Hematopoietic multipotent progenitor cell treated with erythropoietin and hydrocortisone succinate and interleukin-3 and kit ligand, for 17 days (in vitro differentiated cells): ENCODE data around the gene NEK10.
A peak's percentile ranks its signal among the peaks of the same experiment; 100 is the strongest.
"Not testable (repeated sequence)": the region's sequence is repeated elsewhere in the genome, so short reads cannot be mapped to it uniquely, and the experiment has no call there.

Experiments
- DNase-seq: peaks from one replicate; pipeline ENCODE4 v3.0.0-alpha.2; 2015; ENCODE audit warnings: low spot score

The NEK10 gene

DNA sequence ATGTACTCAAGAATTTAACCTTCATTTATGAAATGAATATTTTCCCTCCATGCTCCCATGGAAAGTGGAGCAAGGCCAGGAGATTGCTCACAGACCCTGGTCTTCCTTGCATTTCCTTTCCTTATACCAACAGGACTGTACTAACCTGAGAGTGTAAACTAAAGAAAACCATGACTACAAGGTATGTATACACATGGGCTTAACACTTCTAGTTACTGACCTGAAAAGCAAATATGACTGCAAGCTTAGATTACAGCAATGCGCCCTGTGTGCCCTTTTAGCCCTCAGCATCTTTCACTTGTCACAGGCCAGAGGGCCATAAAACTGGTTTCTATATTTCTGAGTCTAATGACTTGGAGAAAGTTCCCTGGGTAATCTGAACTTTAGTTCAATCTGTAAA is 52.1 kb downstream of the NEK10 start:
- no peak for DNase-seq

DNA sequence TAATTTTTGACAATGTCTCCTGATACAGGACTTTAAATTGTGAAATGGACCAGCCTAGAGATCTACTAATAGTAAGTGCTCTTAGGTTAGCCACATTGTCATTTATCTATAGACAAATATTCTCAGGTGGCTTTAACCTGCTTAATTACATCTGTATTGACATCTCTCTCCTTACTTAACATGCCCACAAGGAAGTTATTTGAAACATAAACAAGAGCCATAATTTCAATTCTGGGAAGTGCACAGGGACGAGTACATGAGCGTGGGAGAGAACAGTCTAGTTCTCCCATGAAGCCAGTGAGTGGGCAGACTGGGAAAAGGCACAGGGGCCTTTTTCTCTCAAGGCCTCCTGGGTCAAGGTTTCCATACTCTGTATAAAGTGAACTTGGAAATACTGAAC is 54.2 kb downstream of the NEK10 start:
- DNase-seq = no peak

DNA sequence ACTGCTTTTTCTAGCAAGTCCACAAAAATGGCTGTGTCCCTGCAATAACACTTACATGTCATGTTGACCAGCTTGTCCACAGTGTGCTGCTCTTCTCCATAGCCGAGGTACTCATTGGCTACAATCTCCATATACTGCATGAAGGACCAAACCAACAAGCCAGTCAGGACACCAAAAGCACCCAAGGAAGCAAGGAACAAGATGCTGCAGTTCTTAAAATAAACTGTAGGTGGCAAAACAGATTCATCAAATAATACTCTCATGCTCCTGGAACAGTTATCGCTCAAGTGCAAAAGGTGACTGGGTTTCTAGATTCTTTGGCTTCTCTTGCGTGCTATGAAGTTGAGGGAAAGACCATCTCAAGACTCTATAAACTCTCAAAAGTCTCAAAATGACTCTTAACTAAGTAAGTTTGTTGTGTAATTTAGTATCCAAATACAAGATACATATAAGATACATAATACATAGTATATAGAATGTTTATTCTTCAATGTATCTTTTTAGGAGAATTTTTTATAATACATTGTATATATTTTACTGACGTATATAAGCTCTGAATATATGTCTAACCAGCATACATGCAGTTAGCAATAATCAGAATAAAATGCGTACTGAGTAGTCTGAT is 57.0 kb downstream of the NEK10 start:
- peak; percentile 20 for DNase-seq

DNA sequence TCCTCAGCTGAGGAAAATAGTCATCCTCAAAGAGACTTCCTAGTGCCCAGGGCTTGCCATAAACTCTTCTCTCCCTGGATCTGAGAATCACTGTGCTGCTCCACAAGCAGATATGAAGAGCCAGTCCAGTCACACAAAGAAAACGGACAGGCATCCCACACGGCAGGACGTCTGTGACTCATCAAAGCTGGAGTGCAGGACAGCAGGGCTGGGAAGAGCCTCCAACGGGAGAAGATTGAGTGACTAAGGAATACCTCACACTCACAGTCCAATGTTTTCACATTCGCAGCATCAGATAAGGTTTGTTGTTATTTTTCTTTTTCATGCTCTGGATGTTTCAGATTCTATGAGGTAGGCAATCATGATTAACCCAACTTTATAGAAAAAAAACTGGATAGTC is 57.8 kb downstream of the NEK10 start:
- DNase-seq = no peak

DNA sequence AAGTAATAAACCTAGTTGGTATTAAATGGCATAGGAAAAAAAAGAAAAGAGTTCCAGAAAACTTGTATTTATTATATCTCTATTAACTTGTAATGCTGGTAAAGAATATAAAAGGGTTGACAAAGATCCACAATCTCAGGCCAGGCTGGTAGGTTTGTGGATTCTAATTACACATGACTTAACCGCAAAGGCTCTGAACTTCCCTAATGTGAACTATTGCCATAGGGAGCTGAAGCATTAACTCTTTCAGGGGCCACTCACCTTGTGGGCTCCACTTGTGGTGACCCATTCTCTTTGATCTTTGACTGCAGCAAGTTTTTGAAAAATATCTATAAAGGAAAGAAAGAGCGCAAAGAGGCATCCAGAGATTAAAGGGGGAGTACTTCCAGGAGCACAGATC is 58.5 kb downstream of the NEK10 start:
- no peak for DNase-seq

DNA sequence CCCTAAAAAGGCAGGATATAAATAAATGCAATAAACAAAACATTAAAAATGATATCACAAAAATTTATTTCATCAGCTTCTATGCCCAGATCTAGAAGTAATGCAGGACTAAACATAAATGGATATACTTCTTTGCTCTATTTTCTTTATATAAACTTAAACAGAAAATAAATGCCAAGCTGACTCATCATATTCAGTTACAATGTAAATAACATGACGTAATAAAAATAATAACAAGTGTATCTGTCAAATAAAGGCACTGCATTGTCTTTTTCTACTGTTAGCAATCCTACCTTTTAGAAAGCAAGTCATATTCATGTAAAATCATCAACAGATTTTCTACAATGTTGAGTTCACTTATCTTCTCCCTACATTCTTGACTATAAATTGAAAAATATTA is 61.6 kb downstream of the NEK10 start:
- no peak for DNase-seq

DNA sequence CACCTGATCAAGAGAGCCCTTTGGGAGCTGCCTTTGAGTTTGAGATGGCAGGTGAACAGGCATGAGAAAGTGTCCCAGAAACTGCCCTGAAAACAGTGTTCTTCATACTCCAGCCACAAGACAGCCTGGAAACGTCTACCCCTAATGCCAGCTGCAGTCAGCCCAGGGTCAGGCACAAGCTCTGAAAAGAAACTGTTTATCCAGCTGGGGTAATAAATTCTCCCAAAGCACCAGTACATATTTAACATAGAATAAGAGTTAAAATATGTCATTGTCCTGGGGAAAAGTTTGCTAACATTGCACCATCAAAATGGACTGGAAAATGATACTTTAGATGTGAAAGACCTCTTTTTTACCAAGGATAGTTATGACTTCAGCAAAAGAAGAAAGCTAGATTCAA is 66.3 kb downstream of the NEK10 start:
- DNase-seq = no peak

DNA sequence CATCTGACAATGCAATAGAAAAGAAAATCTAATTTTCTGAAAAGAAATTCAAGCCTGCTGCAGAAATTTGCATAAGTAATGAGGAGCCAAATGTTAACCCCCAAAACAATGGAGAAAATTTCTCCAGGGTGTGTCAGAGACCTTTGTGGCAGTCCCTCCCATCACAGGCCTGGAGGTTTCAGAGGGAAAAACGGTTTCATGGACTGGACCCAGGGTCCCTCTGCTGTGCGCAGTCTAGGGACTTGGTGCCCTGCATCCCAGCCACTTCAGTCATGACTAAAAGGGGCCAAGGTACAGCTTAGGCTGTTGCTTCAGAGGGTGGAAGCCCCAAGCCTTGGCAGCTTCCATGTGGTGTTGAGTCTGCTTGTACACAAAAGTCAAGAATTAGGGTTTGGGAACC is 70.2 kb downstream of the NEK10 start:
- not testable (repeated sequence) for DNase-seq

DNA sequence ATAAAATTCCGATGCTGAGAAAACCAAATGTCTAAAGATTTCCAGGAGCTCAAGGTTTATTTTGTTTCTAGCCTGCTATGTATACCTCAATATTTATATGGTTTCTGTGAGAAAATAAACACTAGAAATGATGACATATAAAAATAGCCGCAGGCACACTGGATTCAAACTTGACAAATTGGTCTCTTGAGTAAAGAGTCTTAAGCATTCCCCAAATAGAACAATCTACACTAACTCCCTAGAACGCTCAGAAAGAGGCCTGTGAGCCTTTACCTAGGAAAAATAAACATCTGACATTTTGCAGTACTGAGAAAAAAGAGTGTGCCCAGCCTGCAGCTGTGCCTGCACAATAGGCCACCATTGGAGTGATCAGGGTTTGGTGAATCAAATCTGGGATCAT is 75.2 kb downstream of the NEK10 start:
- no peak for DNase-seq

DNA sequence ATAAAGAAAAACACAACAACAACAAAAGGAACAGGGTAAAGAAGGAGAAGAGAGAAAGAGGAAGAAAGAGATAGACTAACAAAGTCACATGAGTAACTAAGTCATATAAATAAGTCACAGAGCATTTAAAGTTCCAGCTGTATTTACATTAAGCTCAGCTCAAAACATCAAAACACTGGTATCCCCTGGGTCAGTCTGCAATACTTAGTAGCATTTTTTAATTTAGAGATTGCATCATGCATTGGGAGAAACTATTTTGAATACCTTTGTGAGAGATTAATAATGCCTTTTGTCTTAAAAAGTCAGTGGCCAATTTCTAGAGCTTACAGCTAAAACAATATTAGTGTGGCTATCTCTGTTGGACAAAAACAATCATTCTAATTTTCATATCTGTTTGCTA is 78.4 kb downstream of the NEK10 start:
- DNase-seq = no peak

DNA sequence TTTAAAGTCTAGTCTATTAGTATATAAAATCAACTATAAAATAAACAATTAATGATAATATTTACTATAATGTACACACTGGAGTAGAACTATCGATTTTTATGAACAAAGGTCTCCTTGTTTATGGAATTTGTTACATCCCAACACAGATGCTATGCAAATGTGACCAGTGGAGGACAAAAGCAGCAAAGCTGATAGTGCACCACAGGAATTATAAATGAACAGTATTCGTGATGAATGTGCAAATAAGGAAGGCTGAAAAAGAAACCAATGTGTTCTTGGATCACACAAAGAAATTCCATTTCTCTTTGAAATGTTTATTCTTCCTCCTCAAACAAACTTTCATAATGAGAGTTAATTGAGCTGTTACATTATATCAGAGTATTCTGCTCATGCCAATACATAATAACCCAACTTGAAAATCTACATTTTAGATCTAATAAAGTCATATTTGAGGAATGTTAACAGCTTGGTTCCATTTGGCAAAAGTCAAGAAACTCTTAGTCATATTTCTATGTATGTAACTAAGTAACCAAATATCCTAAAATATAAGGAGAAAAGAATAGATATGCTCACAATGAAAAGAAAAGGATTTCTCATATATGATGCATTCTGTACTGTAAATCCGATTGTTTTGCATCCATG is 79.3 kb downstream of the NEK10 start:
- DNase-seq = no peak

DNA sequence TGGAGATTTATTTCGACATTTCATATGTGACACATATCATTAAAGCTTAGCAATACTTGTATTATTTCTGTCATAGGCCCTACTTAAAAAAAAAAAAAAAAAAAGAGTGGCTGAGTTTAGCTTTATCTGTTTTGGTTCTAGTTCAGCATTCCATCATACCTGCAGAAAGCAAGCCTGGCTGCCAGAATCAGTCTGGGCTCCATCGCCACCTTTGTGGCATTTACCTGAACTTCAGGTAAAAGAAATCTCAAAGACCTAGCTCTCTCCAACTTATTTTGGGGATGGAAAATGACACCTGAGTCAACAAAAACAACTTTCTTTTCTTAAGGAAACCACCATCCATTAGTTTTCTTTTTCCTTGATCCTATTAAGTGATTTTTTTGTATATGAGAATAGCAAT is 82.1 kb downstream of the NEK10 start:
- DNase-seq = no peak

DNA sequence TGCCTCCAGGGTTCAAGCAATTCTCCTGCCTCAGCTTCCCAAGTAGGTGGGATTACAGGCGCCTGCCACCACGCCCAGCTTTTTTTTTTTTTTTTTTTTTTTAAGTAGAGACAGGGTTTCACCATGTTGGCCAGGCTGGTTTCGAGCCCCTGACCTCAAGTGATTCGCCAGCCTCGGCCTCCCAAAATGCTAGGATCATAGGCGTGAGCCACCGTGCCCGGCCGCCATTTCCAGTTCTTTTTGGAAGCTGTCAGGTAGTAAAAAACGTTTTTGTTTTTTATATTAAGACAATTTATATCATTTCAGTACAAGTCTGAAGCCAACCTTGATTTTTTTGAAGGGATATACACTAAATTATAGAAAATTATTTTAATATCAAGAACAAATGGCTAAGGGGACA is 82.7 kb downstream of the NEK10 start:
- DNase-seq = not testable (repeated sequence)

DNA sequence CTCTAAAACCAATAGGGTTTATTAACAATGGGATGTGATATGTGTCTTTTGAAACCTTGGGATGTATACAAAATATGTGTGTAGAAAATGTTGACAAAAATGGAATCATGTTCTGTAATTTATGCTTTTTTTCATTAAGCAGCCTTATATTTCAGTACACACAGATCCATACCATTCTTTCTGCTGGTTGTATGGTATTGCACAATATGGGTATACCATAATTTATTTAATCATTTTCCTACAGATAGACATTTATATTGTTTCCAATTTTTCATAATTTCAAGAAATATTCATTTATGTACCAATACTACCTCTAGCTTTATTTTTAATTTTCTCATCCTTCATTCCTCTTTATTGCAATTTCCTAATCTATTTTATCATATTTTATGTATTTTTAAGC is 83.5 kb downstream of the NEK10 start:
- DNase-seq = no peak

DNA sequence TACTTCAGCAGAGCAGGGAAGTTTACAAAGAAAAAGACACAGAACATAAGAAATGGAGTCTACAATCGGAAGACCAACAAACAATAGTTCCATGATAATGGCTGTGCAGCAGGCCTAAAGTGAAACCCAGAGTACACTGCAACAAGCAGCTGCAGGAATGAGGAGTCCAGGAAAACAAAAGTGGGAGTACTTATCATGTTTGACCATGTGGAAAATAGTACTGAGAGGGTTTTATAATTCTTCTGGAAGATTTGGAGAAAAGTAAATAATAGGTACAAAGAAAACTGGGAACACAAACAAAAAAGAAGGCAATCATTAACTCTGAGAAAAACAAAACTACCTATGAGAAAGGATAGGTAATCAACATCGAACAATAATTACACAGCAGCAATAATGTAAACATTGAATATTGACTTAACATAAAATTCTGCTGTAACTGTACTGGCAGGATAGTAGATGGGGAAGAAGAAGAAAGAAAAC is 87.5 kb downstream of the NEK10 start:
- DNase-seq = no peak

DNA sequence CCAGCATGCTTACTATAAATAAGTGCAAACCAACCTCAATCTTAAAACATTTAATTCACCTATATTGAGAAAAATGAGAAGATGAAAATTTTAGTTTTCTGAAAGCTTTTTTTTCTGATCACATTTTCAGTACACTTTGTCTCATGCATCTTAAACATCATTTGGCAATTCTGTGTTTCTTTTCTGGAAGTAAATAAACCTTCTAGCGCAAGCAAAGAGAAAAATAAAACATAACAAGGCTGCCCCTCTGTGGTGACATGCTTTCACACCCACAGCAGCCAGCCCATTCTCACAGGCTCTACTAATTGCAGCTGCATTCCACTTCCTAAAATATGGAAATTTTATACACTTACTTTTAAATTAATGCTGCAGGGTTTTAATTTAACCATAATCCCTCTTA is 90.1 kb downstream of the NEK10 start:
- no peak for DNase-seq

DNA sequence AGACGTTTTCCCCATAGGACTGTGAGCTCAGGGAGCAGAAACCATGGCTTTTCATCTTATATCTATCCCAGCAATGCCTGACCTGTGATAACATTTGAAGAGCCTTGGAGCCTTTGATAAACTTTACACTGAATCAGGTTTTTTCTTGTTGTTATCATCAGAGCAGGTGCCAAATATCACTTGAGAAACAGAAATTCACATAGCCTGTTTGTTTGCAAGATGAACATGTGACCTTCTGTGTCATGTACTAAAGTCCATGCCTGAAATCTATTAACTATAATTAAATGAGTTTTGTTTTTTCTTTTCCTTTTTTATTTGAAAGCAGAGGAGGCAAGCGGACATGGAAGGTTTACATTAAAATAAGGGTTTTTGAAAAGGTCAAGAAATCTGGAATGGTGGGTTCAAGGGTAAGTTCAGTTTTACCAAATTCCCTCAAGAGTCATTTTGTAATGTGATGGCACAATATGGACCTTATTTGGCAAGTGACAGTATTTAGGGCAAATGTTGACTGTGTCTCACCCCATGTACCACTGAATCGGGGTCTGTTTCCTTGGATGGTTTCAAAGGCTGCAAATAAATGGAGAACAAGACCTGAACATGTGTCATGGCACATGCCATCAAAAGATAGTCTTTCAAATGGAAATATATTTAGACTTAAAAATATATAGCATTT is 90.7 kb downstream of the NEK10 start:
- no peak for DNase-seq

DNA sequence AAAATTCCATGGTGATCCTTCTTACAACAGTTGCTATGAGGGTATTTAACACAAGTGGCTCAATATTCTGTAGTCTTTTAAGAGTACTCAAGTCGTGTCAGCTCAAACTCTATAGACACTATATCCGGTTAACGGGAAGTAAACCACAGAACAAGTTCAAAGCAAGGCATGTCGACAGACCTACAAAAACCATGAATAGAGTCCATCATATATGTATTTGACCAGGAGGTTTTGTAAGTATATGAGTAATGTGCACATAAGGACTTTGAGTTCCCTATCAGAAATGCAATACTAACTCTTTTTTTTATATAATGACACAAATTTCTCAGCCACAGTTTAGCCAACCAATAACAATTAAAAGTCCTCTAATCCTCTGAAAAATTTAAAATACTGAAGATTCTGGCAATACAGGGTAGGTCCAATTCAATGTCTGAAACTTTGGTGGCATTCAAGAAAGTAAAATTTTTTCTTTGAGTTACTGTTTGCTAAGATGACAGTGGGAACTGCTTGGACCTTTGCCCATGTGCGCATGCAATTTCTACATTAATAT is 93.7 kb downstream of the NEK10 start:
- no peak for DNase-seq

DNA sequence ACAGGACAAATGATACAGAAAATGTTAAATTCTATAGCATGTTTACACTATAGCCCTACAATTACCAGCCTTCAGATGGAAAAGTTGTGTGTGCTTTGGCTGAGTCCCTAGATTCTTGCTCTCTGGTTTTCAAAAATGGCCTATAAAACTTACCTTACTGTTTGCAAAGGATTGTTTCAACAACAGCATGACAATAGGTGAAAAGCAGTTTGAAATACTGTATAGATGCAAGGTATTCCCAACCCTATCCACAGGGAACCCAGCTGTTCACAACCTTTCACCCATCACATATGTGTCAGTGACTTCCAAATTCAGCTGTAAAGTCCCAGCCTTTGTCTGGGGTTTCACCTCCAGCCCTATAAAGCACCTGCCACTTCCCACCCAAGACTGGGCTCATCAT is 97.3 kb downstream of the NEK10 start:
- no peak for DNase-seq

DNA sequence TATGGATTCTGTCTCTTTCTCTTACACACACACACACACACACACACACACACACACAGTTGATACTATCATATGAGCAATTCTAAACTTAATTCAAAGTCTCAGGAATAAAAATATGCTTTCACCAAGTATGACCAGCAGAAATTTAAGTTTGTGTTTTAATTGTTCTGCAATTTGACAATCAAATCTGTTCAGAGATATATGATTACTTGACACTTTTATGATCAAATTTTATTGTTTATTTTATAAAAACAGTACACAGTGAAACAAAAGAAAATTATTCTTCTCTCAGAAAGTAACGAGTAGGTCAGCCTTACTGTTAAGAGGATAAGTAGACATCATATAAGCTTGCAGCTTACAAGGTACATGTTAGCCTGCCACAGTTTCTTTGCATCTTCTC is 114.3 kb downstream of the NEK10 start:
- DNase-seq = no peak

DNA sequence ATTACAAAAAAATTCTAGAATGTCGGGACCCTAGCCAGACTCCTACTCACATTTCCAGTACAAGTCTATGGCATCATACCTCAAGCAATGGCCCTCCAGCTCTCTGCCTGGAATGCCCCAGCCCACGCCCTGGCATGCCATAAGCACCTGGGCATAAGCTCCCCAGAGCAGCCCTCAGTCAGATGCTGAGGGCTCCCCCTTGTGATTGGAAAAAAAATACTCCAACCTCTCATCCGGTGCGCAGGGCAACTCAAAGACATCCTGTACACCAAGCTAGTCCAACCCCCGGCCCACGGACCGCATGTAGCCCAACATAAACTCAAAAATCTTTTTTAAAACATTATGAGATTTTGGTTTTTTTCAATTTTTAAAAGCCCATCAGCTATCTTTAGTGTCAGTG is 115.4 kb downstream of the NEK10 start:
- DNase-seq = no peak

DNA sequence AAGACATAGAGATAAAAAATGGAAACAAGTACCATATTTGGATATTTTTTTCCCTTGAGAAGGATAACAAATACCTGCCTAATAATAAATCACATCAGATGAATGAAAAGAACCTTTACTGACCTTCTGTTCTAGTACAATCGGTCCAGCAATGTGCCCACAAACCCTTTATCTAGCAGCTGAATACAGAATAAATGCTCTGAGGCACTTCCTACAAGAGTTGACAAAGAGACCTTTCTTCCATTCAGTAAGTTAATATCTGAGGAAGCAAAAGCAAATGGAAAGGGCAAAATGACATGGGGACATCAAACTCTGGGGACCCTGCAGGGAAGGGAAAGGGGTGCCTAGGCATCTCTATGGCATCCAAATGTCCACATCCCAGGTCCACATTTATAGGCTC is 115.8 kb downstream of the NEK10 start:
- no peak for DNase-seq

DNA sequence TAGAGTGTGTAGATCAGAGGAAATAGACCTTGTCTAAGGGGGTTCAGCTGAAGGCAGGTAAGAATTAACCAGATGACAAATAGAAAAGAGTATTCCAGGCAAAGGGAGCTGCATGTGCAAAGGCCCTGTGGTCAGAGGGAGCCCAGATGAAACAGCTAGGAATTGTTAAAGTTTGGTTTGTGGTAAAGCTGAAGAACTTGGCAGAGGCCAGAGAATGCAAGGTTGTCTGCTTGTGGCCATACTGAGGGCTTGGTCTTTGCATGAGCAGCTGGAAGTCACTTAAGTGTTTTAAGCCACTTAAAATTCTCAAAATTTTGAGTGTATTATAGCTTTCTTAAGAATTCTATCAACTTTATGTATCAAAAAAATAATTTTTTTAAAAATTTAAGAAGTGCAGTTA is 116.5 kb downstream of the NEK10 start:
- DNase-seq = no peak
